ENCODE measurements around the gene DZIP3. TPM values are rescaled to one million over a fixed set of nuclear protein-coding genes. Genes with fewer than 3 reads are reported as not detected.

DZIP3 gene
- total RNA-seq, 4 donors from 2014 or later: 2.0 to 4.5 (median 2.8) TPM

GRCh38 chr3:108562565-108562964 lies 27.0 kb upstream of the DZIP3 start:
- TF ChIP-seq CTCF (IDR thresholded peaks at IDR 0.05) (no peak), POLR2A (IDR thresholded peaks at IDR 0.05) (no peak)
- no peak for DNase-seq (ENCODE audit: low spot score in 2 of 2)
- intact Hi-C loops (cut with DNase I; ENCODE audit: low total_unique reads): no loop called here
- no peak overlapping the region for H3K4me3 ChIP-seq (ENCODE audit: low read depth, poor library complexity, severe bottlenecking)
- WGBS, 2 donors: 93 to 96% methylated on average over 2 of the region's 2 CpGs

- no peak overlapping the region for H3K4me3 ChIP-seq (ENCODE audit: low read depth, poor library complexity, severe bottlenecking)
- TF ChIP-seq POLR2A (IDR thresholded peaks at IDR 0.05) (no peak), CTCF (IDR thresholded peaks at IDR 0.05) (no peak)
- intact Hi-C loops (cut with DNase I; ENCODE audit: low total_unique reads): no loop called here
- no peak for DNase-seq (ENCODE audit: low spot score in 2 of 2)
Measured at GRCh38 chr3:108564564-108564963, 25.0 kb upstream of the DZIP3 start.

DNA sequence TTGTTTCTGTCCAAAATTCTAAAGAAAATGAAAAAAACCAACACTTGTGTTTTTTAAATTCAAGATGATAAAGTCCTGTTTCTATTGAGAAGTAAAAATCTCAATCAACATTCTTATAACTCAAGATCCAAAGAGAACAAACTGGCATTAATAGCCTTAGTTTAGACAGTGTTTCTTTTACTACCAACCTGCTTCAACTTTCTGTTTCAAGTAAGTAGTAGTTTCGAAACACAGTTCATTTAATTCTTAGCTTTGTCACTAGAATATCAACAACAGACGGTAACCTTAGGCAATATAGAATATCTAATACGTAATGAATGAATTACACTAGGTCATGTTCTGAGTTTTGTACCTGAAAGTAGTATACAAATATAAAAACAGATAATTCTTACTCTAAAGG lies 24.0 kb upstream of the DZIP3 start:
- H3K4me3 ChIP-seq (ENCODE audit: low read depth, poor library complexity, severe bottlenecking): no peak overlapping the region
- 92 to 93% methylated on average over 3 of the region's 3 CpGs for WGBS, 2 donors
- intact Hi-C loops (cut with DNase I; ENCODE audit: low total_unique reads): no loop called here
- TF ChIP-seq CTCF (IDR thresholded peaks at IDR 0.05) (no peak), POLR2A (IDR thresholded peaks at IDR 0.05) (no peak)
- DNase-seq (ENCODE audit: low spot score in 2 of 2): no peak

GRCh38 chr3:108566599-108566998 lies 22.9 kb upstream of the DZIP3 start:
- WGBS, 2 donors: 100% methylated on average over 1 of the region's 1 CpG
- H3K4me3 ChIP-seq (ENCODE audit: low read depth, poor library complexity, severe bottlenecking): no peak overlapping the region
- no peak for DNase-seq (ENCODE audit: low spot score in 2 of 2)
- intact Hi-C loops (cut with DNase I; ENCODE audit: low total_unique reads): no loop called here
- no peak for TF ChIP-seq POLR2A (IDR thresholded peaks at IDR 0.05)
- TF ChIP-seq CTCF (IDR thresholded peaks at IDR 0.05): no peak

DNA sequence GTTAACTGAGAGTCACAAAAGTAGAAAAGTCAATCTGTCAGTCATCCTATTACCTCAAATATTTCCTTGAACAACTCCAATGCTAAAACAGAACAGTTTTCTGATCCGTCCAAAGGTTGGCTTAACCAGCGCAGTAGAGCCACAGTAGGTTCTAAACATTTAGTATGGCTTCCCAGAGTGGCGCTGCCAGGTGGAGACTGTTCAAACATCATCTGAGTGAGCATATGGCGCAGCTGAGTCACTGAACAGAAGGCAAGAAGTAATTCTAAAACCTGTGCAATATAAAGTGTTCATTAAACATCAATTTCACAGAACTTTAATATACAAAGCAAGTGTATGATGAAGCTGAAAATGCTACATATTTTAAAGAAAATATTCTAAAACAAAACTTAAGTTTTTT lies 20.2 kb upstream of the DZIP3 start:
- no peak for TF ChIP-seq CTCF (IDR thresholded peaks at IDR 0.05)
- no peak for TF ChIP-seq POLR2A (IDR thresholded peaks at IDR 0.05)
- 95 to 98% methylated on average over 4 of the region's 4 CpGs for WGBS, 2 donors
- intact Hi-C loops (cut with DNase I; ENCODE audit: low total_unique reads): no loop called here
- no peak for DNase-seq (ENCODE audit: low spot score in 2 of 2)
- no peak overlapping the region for H3K4me3 ChIP-seq (ENCODE audit: low read depth, poor library complexity, severe bottlenecking)

- intact Hi-C loops (cut with DNase I; ENCODE audit: low total_unique reads): no loop called here
- no peak for TF ChIP-seq POLR2A (IDR thresholded peaks at IDR 0.05)
- TF ChIP-seq CTCF (IDR thresholded peaks at IDR 0.05): no peak
- no peak for DNase-seq (ENCODE audit: low spot score in 2 of 2)
- H3K4me3 ChIP-seq (ENCODE audit: low read depth, poor library complexity, severe bottlenecking): no peak overlapping the region
- WGBS, 2 donors: 86 to 91% methylated on average over 2 of the region's 2 CpGs
Measured at GRCh38 chr3:108578064-108578463, 11.5 kb upstream of the DZIP3 start.

Measured in lower leg skin (tissue), 4 donors.